Ishikawa (cell line): Measurements from ENCODE around the gene CDH23.

Source experiments
- CEBPB ChIP-seq: IDR thresholded peaks from 2 replicates; pipeline ENCODE4 v1.6.1; 2012
- CREB1 ChIP-seq: IDR thresholded peaks from 2 replicates; pipeline ENCODE4 v1.6.1; 2012; ENCODE audit warnings: low read depth
- EGR1 ChIP-seq: IDR thresholded peaks from 2 replicates; pipeline ENCODE4 v1.6.1; 2012
- EP300 ChIP-seq: IDR thresholded peaks from 2 replicates; pipeline ENCODE4 v1.6.1; 2012; ENCODE audit warnings: borderline replicate concordance
- FOXM1 ChIP-seq: IDR thresholded peaks from 2 replicates; pipeline ENCODE4 v1.6.1; 2012; ENCODE audit warnings: low read depth, borderline replicate concordance
- NFIC ChIP-seq: IDR thresholded peaks from 2 replicates; pipeline ENCODE4 v1.6.1; 2012
- RAD21 ChIP-seq: IDR thresholded peaks from 2 replicates; pipeline ENCODE4 v1.6.1; 2012; ENCODE audit warnings: low read depth
- TAF1 ChIP-seq: IDR thresholded peaks from 2 replicates; pipeline ENCODE4 v1.6.1; 2012; ENCODE audit warnings: low read depth, mild to moderate bottlenecking
- TCF12 ChIP-seq: IDR thresholded peaks from 2 replicates; pipeline ENCODE4 v1.6.1; 2012; ENCODE audit warnings: low read depth
- TEAD4 ChIP-seq: IDR thresholded peaks from 2 replicates; pipeline ENCODE4 v1.6.1; 2012
- YY1 ChIP-seq: IDR thresholded peaks from 2 replicates; pipeline ENCODE4 v1.6.1; 2012; ENCODE audit warnings: low read depth
- ZBTB7A ChIP-seq: IDR thresholded peaks from 2 replicates; pipeline ENCODE4 v1.6.1; 2012; ENCODE audit warnings: low read depth
- TF ChIP-seq, protein P1 (sequence below): IDR thresholded peaks from 2 replicates; pipeline ENCODE4 v1.6.1; 2012
- TF ChIP-seq, protein P2 (sequence below): IDR thresholded peaks from 2 replicates; pipeline ENCODE4 v1.6.1; 2012
- TF ChIP-seq, protein P3 (sequence below): IDR thresholded peaks from 2 replicates; pipeline ENCODE4 v1.6.1; 2012; ENCODE audit warnings: low read depth, mild to moderate bottlenecking

Gene CDH23

DNA sequence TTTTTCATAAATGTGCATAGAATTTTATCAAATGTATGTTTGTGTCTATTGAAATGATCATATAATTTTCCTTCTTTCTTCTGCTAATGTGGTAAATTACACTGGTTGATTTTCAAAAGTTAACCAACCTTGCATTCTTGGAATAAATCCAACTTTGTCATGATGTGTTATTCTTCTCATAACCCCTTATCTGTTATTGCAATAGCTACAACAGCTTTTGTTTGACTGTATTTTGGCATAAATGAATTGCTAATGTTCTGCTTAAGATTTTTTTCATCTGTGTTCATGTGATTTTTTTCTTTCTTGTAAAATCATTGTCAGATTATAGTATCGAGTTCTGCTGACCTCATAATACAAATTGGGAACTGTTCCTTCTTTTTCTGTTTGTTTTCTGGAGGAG is 17.6 kb downstream of the CDH23 start:
- TF ChIP-seq ZBTB7A (no peak), EP300 (no peak), NFIC (no peak), YY1 (no peak), FOXM1 (no peak), CEBPB (no peak), RAD21 (no peak), TAF1 (no peak), EGR1 (no peak), TCF12 (no peak), CREB1 (no peak), TEAD4 (no peak)
- TF ChIP-seq, protein P1, sequence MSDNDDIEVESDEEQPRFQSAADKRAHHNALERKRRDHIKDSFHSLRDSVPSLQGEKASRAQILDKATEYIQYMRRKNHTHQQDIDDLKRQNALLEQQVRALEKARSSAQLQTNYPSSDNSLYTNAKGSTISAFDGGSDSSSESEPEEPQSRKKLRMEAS: no peak
- TF ChIP-seq, protein P2, sequence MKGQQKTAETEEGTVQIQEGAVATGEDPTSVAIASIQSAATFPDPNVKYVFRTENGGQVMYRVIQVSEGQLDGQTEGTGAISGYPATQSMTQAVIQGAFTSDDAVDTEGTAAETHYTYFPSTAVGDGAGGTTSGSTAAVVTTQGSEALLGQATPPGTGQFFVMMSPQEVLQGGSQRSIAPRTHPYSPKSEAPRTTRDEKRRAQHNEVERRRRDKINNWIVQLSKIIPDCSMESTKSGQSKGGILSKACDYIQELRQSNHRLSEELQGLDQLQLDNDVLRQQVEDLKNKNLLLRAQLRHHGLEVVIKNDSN: no peak
- TF ChIP-seq, protein P3, sequence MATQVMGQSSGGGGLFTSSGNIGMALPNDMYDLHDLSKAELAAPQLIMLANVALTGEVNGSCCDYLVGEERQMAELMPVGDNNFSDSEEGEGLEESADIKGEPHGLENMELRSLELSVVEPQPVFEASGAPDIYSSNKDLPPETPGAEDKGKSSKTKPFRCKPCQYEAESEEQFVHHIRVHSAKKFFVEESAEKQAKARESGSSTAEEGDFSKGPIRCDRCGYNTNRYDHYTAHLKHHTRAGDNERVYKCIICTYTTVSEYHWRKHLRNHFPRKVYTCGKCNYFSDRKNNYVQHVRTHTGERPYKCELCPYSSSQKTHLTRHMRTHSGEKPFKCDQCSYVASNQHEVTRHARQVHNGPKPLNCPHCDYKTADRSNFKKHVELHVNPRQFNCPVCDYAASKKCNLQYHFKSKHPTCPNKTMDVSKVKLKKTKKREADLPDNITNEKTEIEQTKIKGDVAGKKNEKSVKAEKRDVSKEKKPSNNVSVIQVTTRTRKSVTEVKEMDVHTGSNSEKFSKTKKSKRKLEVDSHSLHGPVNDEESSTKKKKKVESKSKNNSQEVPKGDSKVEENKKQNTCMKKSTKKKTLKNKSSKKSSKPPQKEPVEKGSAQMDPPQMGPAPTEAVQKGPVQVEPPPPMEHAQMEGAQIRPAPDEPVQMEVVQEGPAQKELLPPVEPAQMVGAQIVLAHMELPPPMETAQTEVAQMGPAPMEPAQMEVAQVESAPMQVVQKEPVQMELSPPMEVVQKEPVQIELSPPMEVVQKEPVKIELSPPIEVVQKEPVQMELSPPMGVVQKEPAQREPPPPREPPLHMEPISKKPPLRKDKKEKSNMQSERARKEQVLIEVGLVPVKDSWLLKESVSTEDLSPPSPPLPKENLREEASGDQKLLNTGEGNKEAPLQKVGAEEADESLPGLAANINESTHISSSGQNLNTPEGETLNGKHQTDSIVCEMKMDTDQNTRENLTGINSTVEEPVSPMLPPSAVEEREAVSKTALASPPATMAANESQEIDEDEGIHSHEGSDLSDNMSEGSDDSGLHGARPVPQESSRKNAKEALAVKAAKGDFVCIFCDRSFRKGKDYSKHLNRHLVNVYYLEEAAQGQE: no peak

DNA sequence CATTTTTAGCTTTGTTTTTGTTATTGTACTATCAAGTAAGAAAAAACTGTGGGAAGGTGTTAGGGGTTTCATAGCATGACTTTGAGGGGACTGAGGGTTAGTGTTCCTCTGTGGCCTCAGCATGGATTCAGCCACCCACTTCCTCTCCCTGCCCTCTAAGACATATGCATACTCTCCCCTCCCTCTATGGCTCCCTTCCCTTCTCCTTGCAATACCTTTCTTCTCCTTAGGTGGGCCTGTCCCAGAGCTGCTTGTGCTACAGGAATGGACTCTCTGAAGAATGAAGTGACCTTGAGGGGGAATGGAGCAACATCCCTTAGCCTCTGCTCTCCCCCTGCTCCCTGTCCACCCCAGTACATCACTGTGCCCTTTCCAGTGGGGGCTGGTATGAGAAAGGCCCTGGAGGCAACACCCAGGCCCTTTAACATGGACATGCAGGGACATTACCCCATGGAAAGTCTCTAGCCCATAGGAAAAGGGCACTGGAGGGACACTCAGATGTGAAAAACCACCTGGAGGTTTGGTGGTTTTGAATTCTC is 22.4 kb downstream of the CDH23 start:
- TF ChIP-seq, protein P1: no peak
- TF ChIP-seq TEAD4: no peak
- no peak for TF ChIP-seq TAF1
- no peak for TF ChIP-seq ZBTB7A
- TF ChIP-seq RAD21: no peak
- TF ChIP-seq, protein P3: no peak
- no peak for TF ChIP-seq CREB1

DNA sequence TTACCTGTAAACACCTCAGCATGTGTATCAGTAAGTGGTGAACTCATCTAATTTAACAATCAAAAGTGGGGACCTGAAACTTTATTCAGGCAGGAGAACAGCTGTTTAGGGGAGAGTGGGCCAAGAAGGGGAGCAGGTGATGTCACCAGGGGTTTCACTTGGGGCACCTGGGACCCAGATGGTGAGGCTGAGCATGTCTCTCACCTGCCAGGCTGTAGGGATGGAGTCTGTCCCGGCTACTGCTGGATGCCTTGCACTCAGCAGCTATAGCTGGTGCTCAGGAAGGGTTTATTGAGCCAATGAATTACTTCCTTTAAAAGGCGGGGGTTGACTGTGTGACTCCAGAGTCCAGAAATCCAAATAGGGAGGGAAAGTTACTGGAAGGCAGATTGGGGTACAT is 23.0 kb downstream of the CDH23 start:
- TF ChIP-seq NFIC (no peak), CREB1 (no peak), ZBTB7A (no peak), TAF1 (no peak)

DNA sequence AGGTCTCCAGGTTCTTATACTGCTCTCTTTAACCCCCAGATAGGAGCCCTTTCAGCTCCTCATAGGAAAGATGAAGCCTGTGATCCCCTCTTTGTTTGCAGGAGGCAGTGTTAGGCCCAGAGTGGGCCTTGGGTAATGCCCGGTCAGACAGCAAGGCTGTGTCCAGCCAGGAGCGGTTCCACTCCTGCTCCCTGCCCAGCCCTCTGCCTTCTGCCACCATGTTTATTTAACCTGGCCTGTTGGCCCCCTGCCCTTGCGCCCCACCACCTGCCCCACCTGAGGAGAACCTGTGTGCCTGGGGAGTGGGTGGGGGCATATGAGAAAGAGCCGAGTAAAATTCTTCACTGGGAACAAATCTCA is 24.3 kb downstream of the CDH23 start:
- TF ChIP-seq TEAD4 (no peak), NFIC (no peak), FOXM1 (no peak), CREB1 (no peak), EGR1 (no peak), ZBTB7A (no peak), CEBPB (no peak), TAF1 (no peak), RAD21 (no peak), TCF12 (no peak)
- TF ChIP-seq, protein P2: no peak

DNA sequence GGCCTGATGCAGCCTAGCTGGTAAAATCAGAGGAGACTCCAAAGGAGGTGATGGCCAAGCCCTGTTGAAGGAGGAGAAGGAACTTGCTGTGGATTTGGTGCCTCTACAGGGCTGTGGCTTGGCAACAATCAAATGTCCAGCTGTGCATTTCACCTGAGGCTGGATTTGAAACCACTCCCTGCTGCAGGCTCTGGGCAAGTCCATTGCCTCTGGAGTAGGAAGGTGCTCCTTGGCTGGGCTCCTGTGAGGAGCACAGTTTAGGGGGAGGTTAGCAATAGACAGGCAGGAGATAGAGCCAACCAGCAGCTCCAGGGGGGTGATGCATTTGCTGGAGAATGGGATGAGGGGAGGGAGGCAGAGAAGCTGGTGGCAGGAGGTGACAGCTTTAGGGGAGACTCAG is 26.5 kb downstream of the CDH23 start:
- TF ChIP-seq, protein P2: no peak
- no peak for TF ChIP-seq NFIC
- TF ChIP-seq CEBPB: no peak
- no peak for TF ChIP-seq FOXM1
- TF ChIP-seq TEAD4: no peak
- TF ChIP-seq, protein P3: no peak
- TF ChIP-seq CREB1: no peak
- TF ChIP-seq TCF12: no peak
- TF ChIP-seq EGR1: no peak
- TF ChIP-seq TAF1: no peak
- no peak for TF ChIP-seq EP300
- TF ChIP-seq YY1: no peak
- no peak for TF ChIP-seq ZBTB7A
- TF ChIP-seq, protein P1: no peak
